Stimulated activated naive CD4-positive, alpha-beta T cell (primary cell): ENCODE measurements around the gene PPID.
"Not testable (repeated sequence)": the region's sequence is repeated elsewhere in the genome, so short reads cannot be mapped to it uniquely, and the experiment has no call there.

Experiments
- DNase-seq, 6 experiments: peaks; one replicate each; lab custom pipeline; 2025; lab: John Stamatoyannopoulos, UW

PPID gene

GRCh38 chr4:158667651-158668198 is 55.5 kb downstream of the PPID start:
- peak in 4 of 6 experiments; percentile 2 to 20 (median 4) for DNase-seq

- DNase-seq = no peak
Observed at GRCh38 chr4:158666892-158667291, 56.3 kb downstream of the PPID start.

DNA sequence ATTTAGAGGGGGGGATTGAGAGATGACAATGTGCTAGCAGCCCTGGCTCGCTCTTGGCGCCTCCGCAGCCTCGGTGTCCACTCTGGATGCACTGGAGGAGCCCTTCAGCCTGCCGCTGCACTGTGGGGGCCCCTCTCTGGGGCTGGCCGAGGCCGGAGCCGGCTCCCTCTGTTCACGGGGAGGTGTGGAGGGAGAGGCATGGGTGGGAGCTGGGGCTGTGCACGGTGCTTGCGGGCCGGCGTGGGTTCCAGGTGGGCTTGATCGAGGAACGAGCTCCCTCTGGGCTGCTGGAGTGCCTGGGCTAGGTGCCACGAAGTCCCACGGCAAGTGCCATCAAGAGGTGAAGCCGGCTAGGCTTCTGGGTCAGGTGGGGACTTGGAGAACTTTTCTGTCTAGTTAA is 58.4 kb downstream of the PPID start:
- DNase-seq = no peak

DNA sequence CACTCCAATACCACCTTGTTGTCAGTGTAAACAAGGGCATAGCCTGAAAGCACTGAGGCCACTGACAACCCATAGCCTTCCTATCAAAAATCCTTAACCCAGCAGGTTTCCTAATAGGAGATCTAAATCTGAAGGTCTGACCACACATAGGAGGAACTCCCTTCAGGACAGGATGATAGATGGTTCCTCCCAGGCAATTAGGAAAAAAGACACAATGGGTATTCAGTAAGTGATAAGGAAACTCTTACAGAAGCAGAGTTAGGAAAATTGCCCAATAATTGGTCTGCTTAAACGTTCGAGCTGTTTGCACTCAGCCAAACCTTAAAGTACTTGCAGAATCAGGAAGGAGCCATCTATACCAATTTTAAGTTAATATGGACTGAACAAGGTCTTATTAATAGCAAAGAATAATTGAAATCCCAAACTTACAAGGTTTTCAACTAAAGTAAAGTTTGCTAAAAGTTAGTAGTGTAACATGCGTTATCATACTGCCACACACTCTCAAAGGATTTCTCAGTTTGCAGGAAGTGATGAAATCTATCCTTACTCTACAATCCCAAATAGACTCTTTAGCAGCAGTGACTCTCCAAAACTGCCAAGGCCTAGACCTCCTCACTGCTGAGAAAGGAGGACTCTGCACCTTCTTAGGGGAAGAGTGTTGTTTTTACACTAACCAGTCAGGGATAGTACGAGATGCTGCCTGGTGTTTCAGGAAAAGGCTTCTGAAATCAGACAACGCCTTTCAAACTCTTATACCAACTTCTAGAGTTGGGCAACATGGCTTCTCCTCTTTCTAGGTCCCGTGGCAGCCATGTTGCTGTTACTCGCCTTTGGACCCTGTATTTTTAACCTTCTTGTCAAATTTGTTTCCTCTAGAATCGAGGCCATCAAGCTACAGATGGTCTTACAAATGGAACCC is 59.2 kb downstream of the PPID start:
- DNase-seq = not testable (repeated sequence)

- not testable (repeated sequence) for DNase-seq
Observed at GRCh38 chr4:158663255-158663654, 59.9 kb downstream of the PPID start.
